Measurements from ENCODE around the gene ZNF691.
"Not testable (repeated sequence)": the region's sequence is repeated elsewhere in the genome, so short reads cannot be mapped to it uniquely, and the experiment has no call there.

The ZNF691 gene

DNA sequence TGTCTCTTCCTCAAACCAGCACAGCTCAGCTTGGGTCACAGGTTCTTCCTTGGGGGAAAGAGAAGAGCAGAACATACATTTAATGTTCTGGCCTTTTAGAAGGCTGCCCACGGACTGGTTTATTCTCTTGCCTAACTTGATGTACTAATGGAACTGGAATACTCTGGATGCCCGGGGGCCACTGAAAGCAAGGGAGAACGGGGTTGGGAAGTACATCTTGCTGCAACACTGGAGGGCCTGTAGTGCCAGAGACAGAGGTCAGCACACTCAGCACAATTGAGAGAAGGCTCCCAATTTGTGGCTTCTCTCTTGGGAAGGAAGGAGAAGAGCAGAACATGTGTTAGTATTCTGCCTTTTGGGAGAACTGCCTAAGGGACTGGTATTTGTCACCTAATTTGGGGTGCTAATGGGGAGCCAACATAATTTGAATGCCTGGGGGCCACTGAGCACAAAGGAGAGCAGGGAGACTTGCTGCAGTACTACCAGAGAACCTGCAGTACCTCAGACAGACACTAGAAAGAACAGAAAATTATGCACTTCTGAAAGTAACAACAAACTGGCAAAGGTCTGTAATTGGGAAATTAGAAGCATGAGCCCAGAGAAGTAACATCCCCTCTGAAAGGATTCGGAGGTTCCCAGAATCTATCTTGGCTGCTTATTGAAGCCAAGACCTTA lies 14.1 kb downstream of the ZNF691 start:
- no peak for DNase-seq

DNA sequence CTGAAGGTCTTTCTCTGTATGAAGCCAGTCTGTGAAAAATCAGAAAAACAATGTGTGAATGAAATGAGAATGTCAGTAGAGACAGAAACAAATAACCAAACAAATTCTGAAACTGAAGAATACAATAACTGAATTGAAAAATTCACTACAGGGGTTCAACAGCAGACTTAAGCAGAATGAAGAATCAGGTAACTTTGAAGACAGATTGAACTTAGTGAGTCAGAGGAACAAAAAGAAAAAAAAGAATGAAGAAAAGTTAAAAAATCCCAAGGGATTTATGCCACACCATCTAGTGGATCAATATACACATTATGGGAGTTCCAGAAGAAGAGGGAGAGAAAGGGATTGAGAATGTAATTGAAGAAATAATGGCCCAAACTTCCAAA lies 14.6 kb downstream of the ZNF691 start:
- DNase-seq: no peak

DNA sequence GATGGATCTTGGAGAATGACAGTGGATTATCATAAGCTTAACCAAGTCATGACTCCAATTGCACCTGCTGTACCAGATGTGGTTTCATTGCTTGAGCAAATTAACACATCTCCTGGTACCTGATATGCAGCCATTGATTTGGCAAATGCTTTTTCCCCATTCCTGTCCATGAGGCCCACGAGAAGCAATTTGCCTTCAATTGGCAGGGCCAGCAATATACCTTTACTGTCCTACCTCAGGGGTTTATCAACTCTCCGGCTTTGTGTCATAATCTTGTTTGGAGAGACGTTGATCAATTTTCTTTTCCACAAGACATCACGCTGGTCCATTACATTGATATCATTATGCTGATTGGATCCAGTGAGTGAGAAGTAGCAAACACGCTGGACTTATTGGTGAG lies 20.1 kb downstream of the ZNF691 start:
- no peak for DNase-seq

DNA sequence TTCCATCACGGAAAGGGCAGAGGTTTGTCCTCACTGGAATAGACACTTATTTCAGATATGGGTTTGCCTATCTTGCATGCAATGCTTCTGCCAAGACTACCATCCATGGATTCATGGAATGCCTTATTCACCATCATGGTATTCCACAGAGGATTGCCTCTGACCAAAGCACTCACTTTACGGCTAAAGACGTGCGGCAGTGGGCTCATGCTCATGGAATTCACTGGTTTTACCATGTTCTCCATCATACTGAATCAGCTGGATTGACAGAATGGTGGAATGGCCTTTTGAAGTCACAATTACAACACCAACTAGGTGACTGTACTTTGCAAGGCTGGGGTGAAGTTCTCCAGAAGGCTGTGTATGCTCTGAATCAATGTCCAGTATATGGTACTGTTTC lies 22.1 kb downstream of the ZNF691 start:
- DNase-seq: not testable (repeated sequence)

GRCh38 chr1:42869254-42869653 lies 22.8 kb downstream of the ZNF691 start:
- DNase-seq: not testable (repeated sequence)

GRCh38 chr1:42869751-42870150 lies 23.3 kb downstream of the ZNF691 start:
- DNase-seq: not testable (repeated sequence)

DNA sequence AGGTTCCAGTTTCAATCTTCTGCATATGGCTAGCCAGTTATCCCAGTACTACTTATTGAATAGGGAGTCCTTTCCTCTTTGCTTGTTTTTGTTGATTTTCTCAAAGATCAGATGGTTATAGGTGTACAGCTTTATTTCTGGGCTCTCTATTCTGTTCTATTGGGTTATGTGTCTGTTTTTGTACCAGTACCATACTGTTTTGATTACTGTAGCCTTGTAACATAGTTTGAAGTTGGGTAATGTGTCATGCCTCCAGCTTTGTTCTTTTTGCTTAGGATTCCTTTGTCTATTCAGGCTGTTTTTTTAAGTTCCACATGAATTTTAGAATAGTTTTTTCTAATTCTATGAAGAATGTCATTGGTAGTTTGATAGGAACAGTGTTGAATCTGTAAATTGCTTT lies 26.7 kb downstream of the ZNF691 start:
- DNase-seq: not testable (repeated sequence)

- DNase-seq: no peak
Measured at GRCh38 chr1:42873670-42874069, 27.3 kb downstream of the ZNF691 start.

DNA sequence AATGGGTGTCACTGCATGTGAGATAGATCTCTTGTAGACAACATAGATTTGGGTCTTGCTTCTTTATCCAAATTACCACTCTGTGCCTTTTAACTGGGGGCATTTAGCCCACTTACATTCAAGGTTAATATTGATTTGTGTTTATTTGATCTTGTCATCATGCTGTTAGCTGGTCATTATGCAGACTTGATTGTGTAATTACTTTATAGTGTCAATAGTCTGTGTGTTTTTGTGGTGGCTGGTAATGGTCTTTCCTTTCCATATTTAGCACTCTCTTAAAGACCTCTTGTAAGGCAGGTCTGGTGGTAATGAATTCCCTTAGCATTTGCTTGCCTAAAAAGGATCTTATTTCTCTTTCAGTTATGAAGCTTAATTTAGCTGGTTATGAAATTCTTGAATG lies 29.6 kb downstream of the ZNF691 start:
- no peak for DNase-seq

DNA sequence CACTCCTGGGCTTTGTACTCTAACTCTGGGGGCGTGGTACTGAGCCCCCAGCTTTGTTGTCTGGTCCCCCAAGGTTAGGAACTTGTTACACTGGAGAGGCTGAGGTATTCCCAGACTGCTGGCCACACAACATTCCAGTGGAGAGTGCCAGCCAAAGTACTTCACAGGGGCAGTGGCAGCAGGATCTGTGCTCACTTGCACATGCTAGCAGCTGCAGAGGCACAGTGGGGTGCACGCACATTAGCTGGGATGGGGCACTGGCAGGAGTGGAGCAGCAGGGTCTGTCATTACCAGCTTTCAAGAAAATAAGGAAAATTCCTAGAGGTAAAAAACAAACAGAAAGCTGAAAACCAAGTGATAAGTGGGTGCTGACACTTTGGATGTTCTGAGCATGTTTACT lies 31.0 kb downstream of the ZNF691 start:
- no peak for DNase-seq

DNA sequence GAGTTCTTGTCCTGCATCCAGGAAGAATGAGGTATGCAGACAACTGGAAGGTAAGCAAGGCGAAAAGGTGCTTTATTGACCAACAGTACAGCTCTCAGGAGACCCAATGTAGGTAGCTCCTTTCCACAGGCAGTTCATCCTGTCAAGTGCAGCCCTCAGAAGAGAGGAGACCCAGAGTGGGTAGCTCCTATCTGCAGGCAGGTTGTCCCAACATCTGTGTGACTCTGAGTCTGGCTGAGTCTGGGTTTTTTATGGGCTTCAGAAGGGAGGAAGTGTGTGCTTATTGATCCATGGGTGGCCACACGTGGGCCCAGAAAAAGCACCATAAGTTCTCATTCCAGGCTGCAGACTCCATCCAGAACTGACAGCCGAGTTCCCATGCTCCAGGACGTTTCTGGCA lies 34.0 kb downstream of the ZNF691 start:
- no peak for DNase-seq

GRCh38 chr1:42886046-42886739 lies 39.8 kb downstream of the ZNF691 start:
- DNase-seq: no peak

DNA sequence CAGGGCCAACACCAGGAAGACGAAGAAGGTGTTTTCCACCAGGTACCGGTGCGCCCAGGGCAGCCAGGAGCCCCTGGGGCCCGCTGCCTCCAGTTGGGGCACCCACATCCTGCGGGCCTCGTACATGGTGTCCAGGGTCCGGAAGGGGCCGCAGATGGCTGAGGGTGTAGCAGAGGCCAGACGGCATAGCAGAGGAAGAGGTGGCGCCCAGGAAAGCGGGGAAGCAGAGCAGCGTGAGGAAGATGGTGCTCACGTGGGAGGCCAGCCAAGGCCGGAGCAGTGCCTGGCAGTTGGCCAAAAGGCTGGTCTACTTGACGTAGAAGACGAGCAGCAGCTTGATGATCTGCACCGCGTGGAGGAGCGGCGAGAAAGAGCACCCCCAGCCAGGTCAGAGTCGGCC lies 40.4 kb downstream of the ZNF691 start:
- DNase-seq: no peak

- DNase-seq: no peak
Measured at GRCh38 chr1:42887366-42887765, 41.0 kb downstream of the ZNF691 start.

- DNase-seq: no peak
Measured at GRCh38 chr1:42888013-42888633, 41.7 kb downstream of the ZNF691 start.

DNA sequence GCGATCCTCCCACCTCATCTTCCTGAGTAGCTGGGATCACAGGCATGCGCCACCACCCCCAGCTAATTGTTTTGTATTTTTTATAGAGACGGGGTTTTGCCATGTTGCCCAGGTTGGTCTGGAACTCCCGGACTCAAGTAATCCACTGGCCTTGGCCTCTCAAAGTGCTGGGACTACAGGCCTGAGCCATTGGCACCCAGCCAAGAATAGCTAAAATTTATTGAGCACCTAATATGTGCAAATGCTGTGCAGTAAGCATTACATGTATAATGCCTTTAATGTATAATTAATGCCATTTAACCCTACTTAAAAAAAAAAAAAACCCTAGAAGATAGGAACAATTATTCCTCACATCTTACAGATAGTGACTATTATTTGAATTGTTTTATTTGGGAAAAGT lies 42.9 kb downstream of the ZNF691 start:
- no peak for DNase-seq

- DNase-seq: no peak
Measured at GRCh38 chr1:42891465-42892138, 45.2 kb downstream of the ZNF691 start.

GRCh38 chr1:42899960-42900359 lies 53.5 kb downstream of the ZNF691 start:
- not testable (repeated sequence) for DNase-seq
